HFFc6 (cell line): Measurements from ENCODE around the gene TAF4. TPM values are rescaled to one million over a fixed set of nuclear protein-coding genes. Genes with fewer than 3 reads are reported as not detected.

ENCODE experiments used
- DNase-seq: peaks from one replicate; pipeline ENCODE4 v3.0.0-alpha.2; 2018
- H3K27ac Mint-ChIP-seq: 2 replicates; pipeline ENCODE4 v1.8.0; 2020; ENCODE audit warnings: mild to moderate bottlenecking, mixed read lengths
- H3K27me3 Mint-ChIP-seq: 2 replicates; pipeline ENCODE4 v1.8.0; 2021; ENCODE audit warnings: mild to moderate bottlenecking, moderate library complexity, mixed read lengths; ENCODE audit not compliant: insufficient read depth
- H3K36me3 Mint-ChIP-seq: 2 replicates; pipeline ENCODE4 v1.8.0; 2021; ENCODE audit warnings: low read depth, mixed read lengths
- H3K4me1 Mint-ChIP-seq: 2 replicates; pipeline ENCODE4 v1.8.0; 2020; ENCODE audit warnings: low read depth, mixed read lengths
- H3K4me3 Mint-ChIP-seq: 2 replicates; pipeline ENCODE4 v1.8.0; 2020; ENCODE audit warnings: mild to moderate bottlenecking, moderate library complexity, mixed read lengths
- H3K9me3 Mint-ChIP-seq: 2 replicates; pipeline ENCODE4 v1.8.0; 2020; ENCODE audit warnings: mild to moderate bottlenecking, mixed read lengths
- total RNA-seq, 6 experiments: library from RNA; stranded (reverse); fragmentation: NEBNext Ultra II Directional; extraction: Animal tissue kit (Norgen Biotek cat#: 25700); gene quantifications; 2 replicates in 1 of 6; 3 replicates in 5 of 6; pipeline ENCODE4 v1.2.3, GENCODE V29; 2021
- TF ChIP-seq, protein P1 (sequence below): fragments of 200-600 bp; sonication (generic); IDR thresholded peaks from 2 replicates; pipeline ENCODE4 v1.5.0; 2021; ENCODE audit warnings: antibody characterized with exemption, mild to moderate bottlenecking

TAF4 gene
- total RNA-seq, 6 experiments from 2014 or later: 9.4 to 11.7 (median 9.9) TPM

DNA sequence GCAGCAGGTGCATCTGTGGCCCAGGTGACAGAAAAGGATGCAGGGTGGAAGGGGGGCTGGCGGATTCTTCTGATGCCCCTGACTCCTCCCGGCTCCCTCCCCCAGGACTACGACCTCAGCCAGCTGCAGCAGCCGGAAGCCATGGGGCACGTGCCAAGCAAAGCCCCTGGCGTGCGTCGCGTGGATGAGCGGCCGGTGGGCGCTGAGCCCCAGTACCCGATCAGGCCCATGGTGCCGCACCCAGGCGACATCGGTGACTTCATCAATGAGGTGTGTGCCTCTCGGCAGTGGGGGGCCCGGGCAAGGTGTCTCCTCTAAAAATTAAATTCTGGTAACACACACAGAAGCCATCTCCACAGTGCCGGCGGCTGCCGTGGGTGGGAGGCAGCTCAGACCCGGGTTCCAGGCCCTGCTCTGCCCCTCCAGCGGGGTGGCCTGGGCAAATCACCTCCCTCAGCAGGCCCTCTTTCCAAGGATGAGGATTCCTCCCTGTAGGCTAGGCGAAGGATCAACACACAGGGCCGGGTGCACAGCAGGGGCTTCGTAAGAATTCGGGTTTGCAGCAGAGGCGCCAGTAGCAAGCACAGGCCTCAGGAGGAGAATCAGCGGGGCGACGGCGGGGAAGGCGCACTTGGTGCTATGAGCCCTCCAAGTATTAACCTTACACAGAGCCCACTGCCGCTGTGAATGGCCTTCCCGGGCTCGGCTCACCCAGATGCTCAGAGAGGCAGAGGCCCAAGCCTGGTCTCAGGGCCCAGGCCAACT is 131.5 kb downstream of the TAF4 start:
- Mint-ChIP-seq H3K9me3 (peaks cover 9% of the 10 kb centered on the region), H3K27ac (no peak overlapping the region), H3K27me3 (no peaks in the 10 kb centered on the region; the same call in 1 of the 2 replicates), H3K4me3 (no peak overlapping the region), H3K4me1 (no peaks in the 10 kb centered on the region), H3K36me3 (peaks cover 10% of the 10 kb centered on the region; the same call in 1 of the 2 replicates)
- TF ChIP-seq, protein P1, sequence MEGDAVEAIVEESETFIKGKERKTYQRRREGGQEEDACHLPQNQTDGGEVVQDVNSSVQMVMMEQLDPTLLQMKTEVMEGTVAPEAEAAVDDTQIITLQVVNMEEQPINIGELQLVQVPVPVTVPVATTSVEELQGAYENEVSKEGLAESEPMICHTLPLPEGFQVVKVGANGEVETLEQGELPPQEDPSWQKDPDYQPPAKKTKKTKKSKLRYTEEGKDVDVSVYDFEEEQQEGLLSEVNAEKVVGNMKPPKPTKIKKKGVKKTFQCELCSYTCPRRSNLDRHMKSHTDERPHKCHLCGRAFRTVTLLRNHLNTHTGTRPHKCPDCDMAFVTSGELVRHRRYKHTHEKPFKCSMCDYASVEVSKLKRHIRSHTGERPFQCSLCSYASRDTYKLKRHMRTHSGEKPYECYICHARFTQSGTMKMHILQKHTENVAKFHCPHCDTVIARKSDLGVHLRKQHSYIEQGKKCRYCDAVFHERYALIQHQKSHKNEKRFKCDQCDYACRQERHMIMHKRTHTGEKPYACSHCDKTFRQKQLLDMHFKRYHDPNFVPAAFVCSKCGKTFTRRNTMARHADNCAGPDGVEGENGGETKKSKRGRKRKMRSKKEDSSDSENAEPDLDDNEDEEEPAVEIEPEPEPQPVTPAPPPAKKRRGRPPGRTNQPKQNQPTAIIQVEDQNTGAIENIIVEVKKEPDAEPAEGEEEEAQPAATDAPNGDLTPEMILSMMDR: no peak
- DNase-seq: no peak

DNA sequence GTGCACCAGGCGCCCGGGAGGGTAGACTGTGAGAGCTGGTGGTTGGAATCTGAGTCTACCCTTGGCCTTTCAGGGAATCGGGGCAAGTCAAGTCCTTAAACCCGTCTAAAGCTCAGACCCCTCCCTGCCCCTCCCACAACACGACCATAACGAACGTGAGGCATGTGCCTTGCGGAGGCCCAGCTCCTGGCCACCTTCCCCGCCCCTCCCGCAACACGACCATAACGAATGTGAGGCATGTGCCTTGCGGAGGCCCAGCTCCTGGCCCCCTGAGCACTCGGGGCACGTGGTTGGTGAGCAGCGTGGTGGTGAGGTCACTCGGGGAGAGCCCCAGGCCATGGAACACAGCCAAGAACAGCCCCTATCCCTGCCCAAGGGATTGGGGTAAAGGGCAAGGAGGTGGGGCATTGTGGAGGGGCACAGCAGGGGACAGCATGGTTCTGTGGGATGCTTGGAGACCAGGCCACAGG is 132.2 kb downstream of the TAF4 start:
- no peak for DNase-seq
- TF ChIP-seq, protein P1: no peak
- Mint-ChIP-seq H3K4me1 (no peaks in the 10 kb centered on the region), H3K9me3 (peaks cover 15% of the 10 kb centered on the region), H3K4me3 (no peak overlapping the region), H3K36me3 (peaks cover 16% of the 10 kb centered on the region; the same call in 1 of the 2 replicates), H3K27me3 (no peaks in the 10 kb centered on the region; the same call in 1 of the 2 replicates), H3K27ac (no peak overlapping the region)

DNA sequence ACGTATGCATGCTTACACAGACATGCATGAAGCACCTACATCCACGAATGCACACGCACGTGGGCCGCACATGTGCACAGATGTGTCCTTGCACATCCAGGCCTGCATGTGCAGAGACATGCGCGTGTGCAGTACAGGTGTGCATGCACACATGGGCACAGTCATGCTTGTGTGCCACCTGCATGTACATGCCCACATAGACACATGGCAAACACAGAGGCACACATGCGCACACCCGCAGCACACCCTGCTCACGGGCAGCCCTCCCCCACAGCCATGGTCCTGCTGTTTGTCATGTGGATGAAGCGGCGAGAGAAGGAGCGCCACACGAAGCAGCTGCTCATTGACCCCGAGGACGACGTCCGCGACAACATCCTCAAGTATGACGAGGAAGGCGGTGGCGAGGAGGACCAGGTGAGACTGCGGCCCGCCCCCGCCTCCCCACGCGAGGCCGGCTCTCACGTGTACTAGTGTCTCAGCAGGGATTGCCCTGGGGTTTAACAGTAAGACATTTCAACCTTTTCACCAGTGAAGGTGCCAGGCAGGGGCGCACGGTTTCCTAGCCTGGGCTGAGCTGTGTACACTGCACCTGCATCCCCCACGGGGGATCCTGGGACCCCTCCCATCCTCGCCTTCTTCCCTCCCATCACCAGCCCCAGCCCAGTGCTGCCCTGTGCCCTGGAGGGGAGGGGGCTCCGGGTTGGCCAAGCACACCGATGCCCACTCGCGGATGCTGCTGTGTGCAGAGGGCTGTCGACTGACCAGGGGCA is 132.8 kb downstream of the TAF4 start:
- Mint-ChIP-seq H3K27me3 (no peaks in the 10 kb centered on the region; the same call in 1 of the 2 replicates), H3K9me3 (peaks cover 21% of the 10 kb centered on the region), H3K4me1 (no peaks in the 10 kb centered on the region), H3K36me3 (peaks cover 19% of the 10 kb centered on the region; the same call in 1 of the 2 replicates), H3K4me3 (no peak overlapping the region), H3K27ac (no peak overlapping the region)
- TF ChIP-seq, protein P1: no peak
- no peak for DNase-seq

DNA sequence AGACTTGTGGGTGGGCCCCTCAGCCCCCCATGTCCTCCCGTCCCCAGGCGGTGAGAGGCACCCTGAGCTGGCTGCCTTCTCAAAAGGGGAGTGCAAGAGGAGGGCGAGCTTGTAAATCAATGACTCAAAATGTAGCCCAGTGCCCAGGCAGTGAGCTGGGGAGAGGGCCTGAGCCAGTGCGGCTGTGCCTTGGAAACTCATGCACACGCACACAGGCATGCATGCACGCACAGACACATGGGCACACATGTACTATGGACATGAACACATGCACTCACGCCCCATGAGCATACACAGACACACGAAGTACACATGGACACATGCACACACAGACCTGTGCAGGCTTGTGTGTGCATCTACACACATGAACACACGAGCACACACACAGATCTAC is 133.5 kb downstream of the TAF4 start:
- peaks cover 2% of the 10 kb centered on the region; the same call in 1 of the 2 replicates for H3K27me3 Mint-ChIP-seq
- DNase-seq: no peak
- H3K36me3 Mint-ChIP-seq: peaks cover 19% of the 10 kb centered on the region; the same call in 1 of the 2 replicates
- H3K27ac Mint-ChIP-seq: no peak overlapping the region
- TF ChIP-seq, protein P1: no peak
- H3K4me1 Mint-ChIP-seq: no peaks in the 10 kb centered on the region
- no peak overlapping the region for H3K4me3 Mint-ChIP-seq
- H3K9me3 Mint-ChIP-seq: peaks cover 24% of the 10 kb centered on the region

DNA sequence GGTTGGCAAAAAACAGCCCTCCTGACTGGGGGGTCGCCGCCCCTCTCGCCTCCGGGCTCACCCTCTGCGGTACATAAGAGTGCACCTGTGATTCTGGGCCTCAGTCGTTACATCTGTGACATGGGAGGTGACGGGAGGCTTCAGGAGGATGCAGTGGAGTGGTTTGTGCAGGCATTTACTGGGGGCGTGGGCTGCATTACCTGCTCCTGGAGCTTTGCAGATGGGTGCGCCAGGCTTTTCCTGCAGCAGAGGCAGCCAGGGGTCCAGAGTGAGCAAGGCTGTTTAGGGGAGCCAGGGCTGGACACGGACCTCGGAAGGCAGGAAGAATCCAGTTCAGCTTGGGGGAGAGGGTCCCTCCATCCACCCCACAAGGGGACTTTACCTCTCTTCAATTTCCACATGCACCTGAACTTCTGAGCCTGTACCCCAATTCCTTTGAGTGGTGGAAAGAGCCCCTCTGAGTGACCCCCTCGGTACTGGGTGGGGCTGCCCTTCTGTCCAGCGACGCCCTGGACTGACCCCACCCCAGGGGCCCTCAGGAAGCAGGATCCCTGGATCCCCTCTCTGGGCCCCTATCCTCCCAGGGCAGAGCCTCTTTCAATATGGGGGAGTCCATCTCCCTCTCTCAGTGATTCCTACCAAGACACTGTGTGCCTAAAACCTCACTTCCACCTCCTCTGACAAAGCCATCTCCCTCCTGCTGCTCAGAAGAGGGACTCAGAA is 134.0 kb downstream of the TAF4 start:
- no peak for DNase-seq
- Mint-ChIP-seq H3K4me1 (no peaks in the 10 kb centered on the region), H3K36me3 (peaks cover 19% of the 10 kb centered on the region; the same call in 1 of the 2 replicates), H3K27me3 (peaks cover 2% of the 10 kb centered on the region; the same call in 1 of the 2 replicates), H3K27ac (no peak overlapping the region), H3K4me3 (no peak overlapping the region), H3K9me3 (peaks cover 27% of the 10 kb centered on the region)
- TF ChIP-seq, protein P1: no peak
